Stomach smooth muscle (tissue), 2 donors: Measurements from ENCODE around the gene CAPN15.

Experiments used
- H3K27ac ChIP-seq: one replicate; pipeline ENCODE4 v1.7.0; 2013; ENCODE audit warnings: mild to moderate bottlenecking, low read length, inconsistent platforms
- H3K27me3 ChIP-seq, 2 donors: one replicate each; pipeline ENCODE4 v1.7.0; 2013; ENCODE audit warnings: low read length in 2 of 2; ENCODE audit not compliant: insufficient read depth in 2 of 2, control insufficient read depth in 1 of 2
- H3K36me3 ChIP-seq, 2 donors: one replicate each; pipeline ENCODE4 v1.7.0; 2013; ENCODE audit warnings: low read length in 2 of 2; ENCODE audit not compliant: control insufficient read depth in 2 of 2, insufficient read depth in 2 of 2
- H3K4me1 ChIP-seq: one replicate; pipeline ENCODE4 v1.7.0; 2013; ENCODE audit warnings: low read length; ENCODE audit not compliant: control insufficient read depth, insufficient read depth
- H3K4me3 ChIP-seq, 2 donors: one replicate each; pipeline ENCODE4 v1.7.0; 2013; ENCODE audit warnings: low read length in 2 of 2
- H3K9ac ChIP-seq, 2 donors: one replicate each; pipeline ENCODE4 v1.7.0; 2013; ENCODE audit warnings: low read length in 2 of 2, mild to moderate bottlenecking in 1 of 2
- H3K9me3 ChIP-seq, 2 donors: one replicate each; pipeline ENCODE4 v1.7.0; 2013; ENCODE audit warnings: low read length in 2 of 2; ENCODE audit not compliant: control insufficient read depth in 2 of 2
- donor health status: healthy.
- donor health status: Pancreatic carcinoma.

The CAPN15 gene

DNA sequence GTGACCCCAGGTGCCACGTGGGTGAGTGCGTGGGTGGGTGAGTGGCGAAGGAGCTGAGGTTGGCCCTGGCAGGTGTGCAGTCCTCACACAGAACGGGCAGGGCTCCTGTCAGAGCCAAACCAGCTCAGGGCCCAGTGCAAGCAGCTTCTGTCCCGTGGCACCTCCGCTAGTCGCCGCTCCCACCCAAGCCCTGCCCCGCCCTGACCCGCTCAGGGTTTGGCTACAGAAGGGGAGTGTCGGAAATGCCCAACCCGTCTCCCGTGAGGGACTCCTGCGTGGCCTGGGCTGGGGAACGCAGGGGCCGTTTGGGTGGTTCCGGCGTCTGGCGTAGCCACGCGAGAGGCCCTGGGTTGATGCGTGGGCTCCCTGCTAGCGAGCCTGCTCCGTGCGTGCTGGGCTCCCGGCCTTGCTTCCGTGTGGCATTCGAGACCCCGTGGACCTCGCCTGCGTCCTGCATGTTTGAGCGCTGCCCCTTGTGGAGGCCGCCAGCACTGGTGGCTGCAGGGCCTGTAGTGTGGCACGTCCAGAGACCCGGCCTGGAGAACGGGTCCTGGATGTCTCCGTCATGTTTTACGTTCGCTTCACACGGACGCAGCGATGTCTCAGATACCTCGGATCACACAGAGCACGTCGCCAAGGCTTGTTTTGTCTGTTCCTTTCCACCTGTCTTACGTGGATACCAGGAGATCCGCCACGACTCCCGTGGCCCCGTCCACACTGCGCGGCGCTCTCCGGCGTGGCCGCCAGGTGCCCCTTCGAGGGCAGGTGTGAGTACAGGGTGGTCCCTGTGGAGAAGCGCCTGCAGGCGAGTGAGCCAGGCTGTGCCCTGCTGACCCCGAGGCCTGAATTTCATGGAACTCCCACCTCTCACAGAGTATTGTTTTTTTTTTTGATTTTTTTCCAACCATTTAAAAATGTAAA is 10.2 kb downstream of the CAPN15 start:
- H3K4me1 ChIP-seq, result no peaks in the 10 kb centered on the region
- H3K36me3 ChIP-seq, result peaks cover 3 to 5% of the 10 kb centered on the region in 2 donors
- no peak overlapping the region for H3K4me3 ChIP-seq
- H3K27ac ChIP-seq, result no peak overlapping the region
- H3K9ac ChIP-seq, result no peak overlapping the region
- H3K9me3 ChIP-seq, result no peaks in the 10 kb centered on the region
- no peaks in the 10 kb centered on the region for H3K27me3 ChIP-seq

DNA sequence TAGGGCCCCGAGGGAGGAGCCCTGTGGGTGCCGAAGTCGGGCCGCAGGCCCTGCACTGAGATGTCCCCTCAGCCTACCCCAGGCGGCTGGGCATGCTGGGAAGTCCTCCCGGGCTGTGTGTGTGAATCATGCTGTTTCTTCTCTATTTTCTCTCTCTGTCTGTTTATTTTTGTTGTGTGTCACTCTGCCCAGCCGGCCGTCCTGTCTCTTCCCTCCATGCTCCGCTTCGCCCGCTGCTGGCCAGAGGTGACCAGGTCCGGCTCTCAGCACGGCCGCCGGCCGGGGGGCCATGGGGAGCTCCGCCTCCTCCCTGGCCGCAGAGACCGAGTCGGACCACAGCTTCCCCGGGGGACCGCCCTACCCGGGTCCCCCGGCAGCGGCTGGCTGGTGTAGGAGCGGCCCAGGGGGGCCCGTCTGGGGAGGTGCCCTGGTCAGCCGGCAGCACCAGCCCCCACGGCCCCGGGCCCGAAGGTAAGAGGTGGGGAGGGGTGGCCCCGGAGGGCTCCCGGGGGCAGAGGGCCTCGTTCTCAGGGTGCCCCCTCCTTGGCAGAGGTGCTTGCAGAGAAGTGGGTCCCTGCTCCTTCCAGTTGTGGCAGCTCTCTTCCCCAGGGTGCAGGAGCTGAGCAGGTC is 12.5 kb downstream of the CAPN15 start:
- no peak overlapping the region for H3K27ac ChIP-seq
- H3K4me3 ChIP-seq, result no peak overlapping the region
- H3K36me3 ChIP-seq, result peaks cover 3 to 5% of the 10 kb centered on the region in 2 donors
- no peaks in the 10 kb centered on the region for H3K27me3 ChIP-seq
- no peaks in the 10 kb centered on the region for H3K4me1 ChIP-seq
- no peak overlapping the region for H3K9ac ChIP-seq
- no peaks in the 10 kb centered on the region for H3K9me3 ChIP-seq

DNA sequence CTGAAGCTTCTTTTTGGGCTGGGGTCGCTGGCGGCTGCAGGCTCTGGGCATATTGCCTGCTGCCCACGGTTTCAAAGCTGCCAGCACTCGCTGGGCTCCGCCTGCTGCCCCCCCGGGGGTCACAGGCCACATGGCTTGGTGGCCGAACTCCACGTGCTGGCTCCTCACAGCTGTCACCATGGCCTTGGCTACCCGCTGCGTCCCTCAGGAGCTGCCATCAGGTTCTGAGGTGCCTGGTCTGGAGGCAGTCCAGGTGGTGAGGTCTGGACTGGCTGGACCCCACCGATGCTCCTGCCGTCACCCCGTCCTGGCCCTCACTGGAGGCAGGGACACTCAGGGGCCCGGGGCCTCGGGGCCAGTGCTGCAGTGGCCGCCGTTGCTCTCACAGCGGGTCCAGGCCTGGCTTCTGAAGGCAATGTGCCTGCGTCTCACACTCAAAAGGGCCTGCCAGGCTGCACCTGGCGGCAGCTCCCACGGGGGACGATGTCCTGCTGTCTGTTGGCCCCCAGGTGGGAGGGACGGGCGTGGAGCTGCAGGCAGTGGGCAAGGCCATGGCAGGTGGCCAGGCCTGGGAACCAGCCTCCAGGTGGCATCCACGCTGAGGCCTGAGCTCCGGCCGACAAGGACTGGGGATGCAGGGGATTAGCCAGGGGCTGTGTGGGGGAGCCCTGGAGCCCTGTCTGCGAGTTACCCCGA is 13.3 kb downstream of the CAPN15 start:
- H3K36me3 ChIP-seq, result peaks cover 3 to 5% of the 10 kb centered on the region in 2 donors
- no peak overlapping the region for H3K9ac ChIP-seq
- no peaks in the 10 kb centered on the region for H3K4me1 ChIP-seq
- no peaks in the 10 kb centered on the region for H3K27me3 ChIP-seq
- H3K27ac ChIP-seq, result no peak overlapping the region
- no peak overlapping the region for H3K4me3 ChIP-seq
- no peaks in the 10 kb centered on the region for H3K9me3 ChIP-seq

DNA sequence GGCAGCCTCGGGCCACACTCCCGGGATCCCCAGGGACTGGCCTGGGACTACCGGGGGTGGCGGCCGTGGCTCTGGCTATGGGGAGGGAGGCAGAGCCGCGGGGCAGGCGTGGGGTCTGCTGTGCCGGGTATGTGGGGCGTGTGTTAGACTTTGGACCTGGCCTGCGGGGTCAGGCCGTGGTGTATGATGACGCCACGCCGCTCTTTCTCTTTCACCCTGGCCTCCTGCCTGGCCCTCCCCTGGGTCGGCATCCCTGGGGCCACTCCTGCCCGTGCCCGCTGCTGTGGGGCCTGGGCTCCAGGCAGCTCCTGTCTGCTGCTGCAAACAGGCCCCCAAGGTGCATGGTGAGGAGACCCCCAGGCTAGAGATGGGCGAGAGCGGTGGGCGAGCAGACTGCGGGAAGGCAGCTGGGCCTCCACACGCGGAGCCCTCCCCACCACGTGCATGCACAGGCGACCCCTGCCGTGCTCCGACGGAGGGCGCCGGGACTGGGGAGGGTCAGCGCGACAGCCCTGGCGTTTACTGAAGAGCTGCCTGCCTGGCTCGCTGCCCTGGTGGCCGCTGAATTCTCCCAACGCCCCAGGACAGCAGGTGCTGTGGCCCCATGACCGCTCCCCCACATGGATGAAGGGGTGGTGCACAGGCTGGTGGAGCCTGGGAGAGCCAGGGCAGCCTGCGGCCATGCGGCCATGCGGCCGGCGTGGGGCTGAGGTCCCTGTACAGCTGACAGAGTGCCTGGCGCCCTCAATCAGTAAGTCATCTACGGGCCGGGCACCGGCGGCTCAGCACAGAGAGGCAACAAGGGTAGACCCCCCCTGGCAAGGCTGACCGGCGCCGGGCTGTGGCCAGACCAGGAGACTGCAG is 16.0 kb downstream of the CAPN15 start:
- Histone ChIP-seq H3K36me3 (peaks cover 0 to 2% of the 10 kb centered on the region in 2 donors), H3K27ac (no peak overlapping the region), H3K4me1 (no peaks in the 10 kb centered on the region), H3K9ac (no peak overlapping the region), H3K27me3 (no peaks in the 10 kb centered on the region), H3K4me3 (no peak overlapping the region), H3K9me3 (no peaks in the 10 kb centered on the region)

DNA sequence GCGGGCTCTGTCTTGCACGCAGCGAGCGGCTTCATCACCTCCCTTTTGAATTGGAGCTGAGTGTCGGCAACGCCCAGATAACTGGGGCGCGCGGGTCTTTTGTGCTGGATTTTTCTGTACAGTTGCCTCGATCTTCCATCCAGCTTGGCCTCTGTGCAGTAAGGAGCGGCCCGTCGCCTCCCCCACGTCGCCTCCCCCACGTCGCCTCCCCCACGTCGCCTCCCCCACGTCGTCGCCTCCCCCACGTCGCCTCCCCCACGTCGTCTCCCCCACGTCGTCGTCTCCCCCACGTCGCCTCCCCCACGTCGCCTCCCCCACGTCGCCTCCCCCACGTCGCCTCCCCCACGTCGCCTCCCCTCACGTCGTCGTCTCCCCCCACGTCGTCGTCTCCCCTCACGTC is 17.0 kb downstream of the CAPN15 start:
- Histone ChIP-seq H3K27me3 (no peaks in the 10 kb centered on the region), H3K27ac (no peak overlapping the region), H3K9ac (no peak overlapping the region), H3K4me3 (no peak overlapping the region), H3K9me3 (no peaks in the 10 kb centered on the region), H3K4me1 (no peaks in the 10 kb centered on the region), H3K36me3 (peaks cover 0 to 2% of the 10 kb centered on the region in 2 donors)

DNA sequence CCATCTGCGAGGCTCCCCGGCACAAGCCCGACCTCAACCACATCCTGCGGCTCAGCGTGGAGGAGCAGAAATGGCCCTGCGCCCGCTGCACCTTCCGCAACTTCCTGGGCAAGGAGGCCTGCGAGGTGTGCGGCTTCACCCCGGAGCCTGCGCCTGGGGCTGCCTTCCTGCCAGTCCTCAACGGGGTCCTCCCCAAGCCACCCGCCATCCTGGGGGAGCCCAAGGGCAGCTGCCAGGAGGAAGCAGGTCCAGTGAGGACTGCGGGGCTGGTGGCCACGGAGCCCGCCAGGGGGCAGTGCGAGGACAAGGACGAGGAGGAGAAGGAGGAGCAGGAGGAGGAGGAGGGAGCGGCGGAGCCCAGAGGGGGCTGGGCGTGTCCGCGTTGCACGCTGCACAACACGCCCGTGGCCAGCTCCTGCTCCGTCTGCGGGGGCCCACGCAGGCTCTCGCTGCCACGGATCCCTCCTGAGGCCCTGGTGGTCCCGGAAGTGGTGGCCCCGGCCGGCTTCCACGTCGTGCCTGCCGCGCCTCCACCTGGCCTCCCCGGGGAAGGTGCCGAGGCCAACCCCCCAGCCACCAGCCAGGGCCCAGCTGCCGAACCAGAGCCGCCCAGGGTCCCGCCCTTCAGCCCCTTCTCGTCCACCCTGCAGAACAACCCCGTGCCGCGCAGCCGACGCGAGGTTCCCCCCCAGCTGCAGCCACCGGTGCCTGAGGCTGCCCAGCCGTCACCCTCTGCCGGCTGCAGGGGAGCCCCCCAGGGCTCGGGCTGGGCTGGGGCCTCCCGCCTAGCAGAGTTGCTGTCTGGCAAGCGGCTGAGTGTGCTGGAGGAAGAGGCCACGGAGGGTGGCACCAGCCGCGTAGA is 19.6 kb downstream of the CAPN15 start:
- Histone ChIP-seq H3K36me3 (peaks cover 0 to 5% of the 10 kb centered on the region in 2 donors), H3K4me3 (no peak overlapping the region), H3K9me3 (no peaks in the 10 kb centered on the region), H3K4me1 (no peaks in the 10 kb centered on the region), H3K27me3 (no peaks in the 10 kb centered on the region), H3K9ac (no peak overlapping the region), H3K27ac (no peak overlapping the region)

DNA sequence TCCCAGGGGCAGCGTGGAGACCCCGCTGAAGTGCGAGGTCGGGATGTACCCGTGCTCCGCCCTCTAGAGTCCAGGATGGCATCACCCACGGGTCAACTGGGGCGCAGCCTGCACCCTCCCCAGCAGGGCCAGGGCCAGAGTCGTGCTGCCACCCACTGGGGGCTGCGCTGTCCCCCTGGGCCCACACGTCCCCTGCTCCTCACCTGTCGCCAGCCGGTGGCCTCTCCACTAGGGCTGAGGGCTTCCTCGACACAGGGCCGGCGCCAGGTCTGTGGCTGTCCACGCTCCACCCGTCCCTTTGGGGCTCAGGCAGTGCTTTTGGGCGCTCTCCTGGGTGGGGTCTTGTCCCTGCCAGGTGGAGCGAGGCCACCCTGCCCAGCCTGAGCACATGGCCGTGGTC is 21.1 kb downstream of the CAPN15 start:
- Histone ChIP-seq H3K4me3 (no peak overlapping the region), H3K36me3 (peaks cover 0 to 5% of the 10 kb centered on the region in 2 donors), H3K4me1 (no peaks in the 10 kb centered on the region), H3K9ac (no peak overlapping the region), H3K9me3 (no peaks in the 10 kb centered on the region), H3K27me3 (no peaks in the 10 kb centered on the region), H3K27ac (no peak overlapping the region)

DNA sequence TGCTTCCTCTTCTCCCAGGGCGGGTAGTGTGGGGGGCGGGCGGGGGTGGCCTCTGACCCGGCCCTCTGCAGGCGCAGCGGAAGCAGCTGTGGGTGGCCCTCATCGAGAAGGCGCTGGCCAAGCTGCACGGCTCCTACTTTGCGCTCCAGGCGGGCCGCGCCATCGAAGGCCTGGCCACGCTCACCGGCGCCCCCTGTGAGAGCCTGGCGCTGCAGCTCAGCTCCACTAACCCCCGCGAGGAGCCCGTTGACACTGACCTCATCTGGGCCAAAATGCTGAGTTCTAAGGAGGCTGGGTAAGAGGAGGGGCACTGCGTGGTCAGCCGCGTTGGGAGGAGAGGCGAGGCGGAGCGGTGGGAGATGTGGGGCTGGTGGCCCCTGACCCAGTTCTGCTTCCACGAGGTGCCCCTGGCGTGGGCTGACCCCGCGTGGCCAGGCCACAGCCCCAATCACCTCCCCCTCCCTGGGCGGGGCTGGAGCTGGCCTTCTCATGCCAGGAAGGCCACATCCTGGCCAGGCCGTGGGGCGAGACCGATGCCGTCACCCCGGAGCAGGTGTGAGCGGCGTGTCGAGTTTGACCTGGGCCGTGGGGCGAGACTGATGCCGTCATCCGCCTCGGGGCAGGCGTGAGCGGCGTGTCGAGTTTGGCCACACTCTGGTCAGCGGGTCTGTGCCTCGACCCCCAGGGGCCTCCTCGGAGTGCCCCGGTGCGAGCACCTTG is 22.2 kb downstream of the CAPN15 start:
- H3K4me3 ChIP-seq, result no peak overlapping the region
- H3K27me3 ChIP-seq, result no peaks in the 10 kb centered on the region
- no peaks in the 10 kb centered on the region for H3K9me3 ChIP-seq
- peaks cover 0 to 5% of the 10 kb centered on the region in 2 donors for H3K36me3 ChIP-seq
- no peak overlapping the region for H3K9ac ChIP-seq
- no peak overlapping the region for H3K27ac ChIP-seq
- no peaks in the 10 kb centered on the region for H3K4me1 ChIP-seq

DNA sequence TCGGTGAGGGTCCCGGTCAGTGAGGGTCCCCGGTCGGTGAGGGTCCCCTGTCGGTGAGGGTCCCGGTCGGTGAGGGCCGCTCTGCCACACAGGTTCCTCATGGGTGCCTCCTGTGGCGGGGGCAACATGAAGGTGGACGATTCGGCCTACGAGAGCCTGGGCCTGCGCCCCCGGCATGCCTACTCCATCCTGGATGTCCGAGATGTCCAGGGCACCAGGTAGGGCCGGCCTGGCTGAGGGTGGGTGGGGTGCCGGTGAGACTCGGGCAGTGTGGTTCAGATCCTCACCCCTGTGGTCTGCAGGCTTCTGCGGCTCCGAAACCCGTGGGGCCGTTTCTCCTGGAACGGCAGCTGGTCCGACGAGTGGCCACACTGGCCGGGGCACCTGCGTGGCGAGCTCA is 23.7 kb downstream of the CAPN15 start:
- no peak overlapping the region for H3K4me3 ChIP-seq
- H3K9ac ChIP-seq, result no peak overlapping the region
- H3K27ac ChIP-seq, result no peak overlapping the region
- H3K9me3 ChIP-seq, result no peaks in the 10 kb centered on the region
- H3K4me1 ChIP-seq, result no peaks in the 10 kb centered on the region
- no peaks in the 10 kb centered on the region for H3K27me3 ChIP-seq
- H3K36me3 ChIP-seq, result peaks cover 0 to 5% of the 10 kb centered on the region in 2 donors
